HG02571 (cell line): ENCODE data around the gene NDUFS5.
"Not testable (repeated sequence)": the region's sequence is repeated elsewhere in the genome, so short reads cannot be mapped to it uniquely, and the experiment has no call there.

ENCODE experiments used
- ATAC-seq: cut with Tn5 transposase; IDR thresholded peaks from one replicate; pipeline ENCODE4 v1.9.1; 2021; ENCODE audit warnings: mild to moderate bottlenecking, moderate library complexity; ENCODE audit not compliant: unreplicated experiment

Gene NDUFS5

GRCh38 chr1:39026051-39026865 is at the start of gene NDUFS5:
TSS of gene NDUFS5 (plus strand) at chr1:39026350. CDS start at chr1:39028725, 2,375 bp downstream.
- ATAC-seq: peak; percentile 69

DNA sequence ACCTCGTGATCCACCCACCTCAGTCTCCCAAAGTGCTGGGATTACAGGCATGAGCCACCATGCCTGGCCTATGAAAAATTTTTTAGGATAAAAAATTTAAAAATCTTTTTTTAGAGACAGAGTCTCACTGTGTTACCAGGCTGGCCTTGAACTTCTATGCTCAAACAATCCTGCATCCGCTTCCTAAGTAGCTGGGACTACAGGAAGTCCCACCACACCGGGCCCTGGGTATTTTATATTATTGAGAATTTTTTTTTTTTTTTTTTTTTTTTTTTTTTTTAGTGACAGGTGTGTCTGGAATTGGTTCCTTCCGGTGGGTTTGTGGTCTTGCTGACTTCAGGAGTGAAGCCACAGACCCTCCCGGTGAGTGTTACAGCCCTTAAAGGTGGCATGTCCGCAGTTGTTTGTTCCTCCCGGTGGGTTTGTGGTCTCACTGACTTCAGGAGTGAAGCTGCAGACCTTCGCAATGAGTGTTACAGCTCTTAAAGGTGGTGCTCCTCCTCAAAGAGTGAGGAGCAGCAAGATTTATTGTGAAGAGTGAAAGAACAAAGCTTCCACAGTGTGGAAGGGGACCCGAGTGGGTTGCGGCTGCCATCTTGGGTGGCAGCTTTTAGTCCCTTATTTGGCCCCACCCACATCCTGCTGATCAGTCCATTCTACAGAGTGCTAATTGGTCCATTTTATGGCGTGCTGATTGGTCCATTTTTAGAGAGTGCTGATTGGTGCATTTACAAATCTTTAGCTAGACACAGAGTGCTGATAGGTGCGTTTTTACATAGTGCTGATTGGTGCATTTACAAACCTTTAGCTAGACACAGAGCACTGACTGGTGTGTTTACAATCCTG is 48.5 kb upstream of the NDUFS5 start:
- not testable (repeated sequence) for ATAC-seq

GRCh38 chr1:38978245-38978542 is 48.0 kb upstream of the NDUFS5 start:
- ATAC-seq: not testable (repeated sequence)

DNA sequence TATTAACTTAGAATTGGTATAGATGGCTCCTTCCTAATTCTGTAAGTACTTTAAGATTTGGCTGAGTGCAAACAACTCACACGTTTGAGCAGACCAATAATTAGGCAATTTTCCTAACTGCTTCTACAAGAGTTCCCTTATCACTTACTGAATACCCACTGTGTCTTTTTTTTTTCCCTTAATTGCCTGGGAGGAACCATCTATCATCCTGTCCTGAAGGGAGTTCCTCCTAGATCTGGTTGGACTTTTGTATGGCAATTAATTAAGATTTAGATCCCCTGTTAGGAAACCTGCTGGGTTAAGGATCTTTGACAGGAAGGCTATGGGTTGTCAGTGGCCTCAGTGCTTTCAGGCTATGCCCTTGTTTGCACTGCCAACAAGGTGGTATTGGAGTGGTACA is 46.8 kb upstream of the NDUFS5 start:
- ATAC-seq: not testable (repeated sequence)

GRCh38 chr1:38989979-38990378 is 36.2 kb upstream of the NDUFS5 start:
- ATAC-seq: no peak

- ATAC-seq: no peak
These were observed 35.8 kb upstream of the NDUFS5 start for GRCh38 chr1:38990386-38990737.

- peak; percentile 95 for ATAC-seq
These were observed 35.2 kb upstream of the NDUFS5 start, which contains the start of gene AKIRIN1 for GRCh38 chr1:38990738-38991637. TSS of gene AKIRIN1 (plus strand) at chr1:38991276. CDS start at chr1:38991381, 105 bp downstream.

GRCh38 chr1:38991638-38992411 is 34.3 kb upstream of the NDUFS5 start:
- ATAC-seq: no peak

DNA sequence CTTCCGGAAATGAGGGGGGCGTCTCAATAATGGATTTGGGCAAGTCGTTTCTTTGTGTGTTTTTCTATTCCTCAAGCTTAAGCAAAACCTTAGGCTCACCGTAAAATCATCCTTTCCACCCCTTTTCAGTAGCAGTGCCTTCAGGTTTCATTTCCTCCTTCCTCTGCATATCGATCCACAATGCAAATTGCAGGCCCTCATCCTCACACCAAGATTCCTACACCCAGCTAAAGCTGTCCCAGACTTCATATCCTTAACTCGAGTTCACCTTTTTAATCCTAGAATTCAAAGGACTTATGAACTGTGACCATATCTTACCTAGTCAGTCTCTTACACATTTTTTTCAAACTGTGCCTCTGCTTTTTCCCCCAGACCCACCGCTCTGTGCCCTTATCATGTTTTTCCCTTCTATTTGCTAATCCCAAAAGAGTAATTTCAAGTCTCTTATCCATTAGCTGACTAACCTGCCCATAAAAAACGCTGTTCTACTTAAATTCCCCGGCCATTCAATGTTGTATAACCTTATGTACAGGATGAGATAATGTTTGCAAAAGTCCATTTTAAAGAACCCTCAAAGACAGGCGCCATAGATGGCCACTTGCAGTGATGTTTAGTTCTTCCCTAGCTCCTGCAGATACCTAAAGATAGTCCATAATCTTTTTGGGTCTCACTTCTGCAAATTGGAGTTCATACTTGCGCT is 33.6 kb upstream of the NDUFS5 start:
- ATAC-seq: no peak

DNA sequence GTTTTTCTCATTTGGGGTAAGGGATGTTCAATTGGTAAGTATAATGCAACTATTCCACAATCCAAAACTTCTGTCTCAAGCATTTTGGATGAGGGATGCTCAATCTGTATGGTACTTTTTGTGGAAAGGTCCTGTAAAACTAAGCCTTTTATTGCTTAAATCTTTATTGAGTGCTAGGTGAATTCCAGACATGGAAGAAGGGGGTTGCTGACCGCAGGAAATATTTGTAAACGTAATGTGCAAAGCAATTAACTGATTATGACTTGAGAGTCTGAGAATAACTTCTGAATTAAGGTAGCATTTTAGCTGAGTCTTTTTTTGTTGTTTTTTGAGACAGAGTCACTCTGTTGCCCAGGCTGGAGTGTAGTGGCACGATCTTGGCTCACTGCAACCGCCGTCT is 32.0 kb upstream of the NDUFS5 start:
- no peak for ATAC-seq

GRCh38 chr1:38997034-38997900 is 28.9 kb upstream of the NDUFS5 start:
- ATAC-seq: no peak

DNA sequence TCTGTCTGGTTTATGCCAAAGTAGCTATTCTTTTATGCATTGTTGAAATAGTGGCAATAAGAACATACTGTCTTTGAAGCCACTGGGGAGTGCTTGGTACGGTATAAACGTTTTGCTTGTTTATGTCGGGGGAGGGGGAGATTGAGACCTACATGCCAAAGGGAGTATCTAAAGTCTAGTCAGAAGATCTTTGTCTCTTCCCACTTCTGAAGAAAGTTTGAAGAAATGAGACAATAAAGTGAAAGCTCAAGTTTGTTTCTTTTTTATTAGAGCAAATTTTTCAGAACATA is 28.3 kb upstream of the NDUFS5 start:
- no peak for ATAC-seq

DNA sequence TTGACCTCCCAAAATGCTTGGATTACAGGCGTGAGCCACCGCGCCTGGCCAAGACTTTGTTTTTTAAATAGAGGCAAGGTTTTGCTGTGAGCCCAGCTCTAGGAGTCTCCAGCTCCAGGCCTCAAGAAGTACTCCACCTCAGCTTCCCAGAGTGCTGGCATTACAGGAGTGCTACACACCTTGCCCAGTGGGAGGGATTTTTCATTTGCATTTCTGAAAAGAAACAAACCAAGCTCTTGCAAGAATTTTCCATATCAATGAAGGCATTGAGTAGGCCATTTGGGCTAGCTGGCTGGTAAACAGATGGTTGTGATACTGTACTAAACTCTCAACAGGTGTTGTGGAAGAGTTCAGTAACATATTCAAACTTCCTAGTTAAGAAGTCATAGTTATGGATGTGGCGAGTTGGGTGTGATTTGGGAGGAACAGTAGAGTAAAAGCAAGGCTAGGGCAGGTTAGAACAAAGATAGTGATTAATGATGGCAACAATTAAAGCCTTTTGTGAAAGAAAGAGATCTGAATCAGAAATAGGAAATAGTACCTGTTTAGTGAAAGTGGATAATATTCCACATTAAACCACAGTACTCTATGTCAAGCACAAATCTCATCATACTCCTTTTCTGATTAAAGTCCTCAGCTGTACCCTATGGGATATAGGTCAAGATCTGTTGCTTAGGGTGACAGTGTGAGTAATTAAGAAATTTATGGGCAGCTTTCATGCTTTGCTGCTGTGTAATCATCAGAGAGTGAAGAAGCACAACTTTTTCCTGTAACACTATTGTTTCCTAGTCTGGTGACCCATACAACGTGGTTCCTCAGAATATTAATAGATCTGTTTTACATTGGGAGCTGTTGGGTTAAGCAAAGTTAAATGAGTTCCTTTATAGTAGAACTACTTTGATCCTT is 24.4 kb upstream of the NDUFS5 start:
- ATAC-seq: no peak

GRCh38 chr1:39003281-39003680 is 22.9 kb upstream of the NDUFS5 start:
- ATAC-seq: no peak

DNA sequence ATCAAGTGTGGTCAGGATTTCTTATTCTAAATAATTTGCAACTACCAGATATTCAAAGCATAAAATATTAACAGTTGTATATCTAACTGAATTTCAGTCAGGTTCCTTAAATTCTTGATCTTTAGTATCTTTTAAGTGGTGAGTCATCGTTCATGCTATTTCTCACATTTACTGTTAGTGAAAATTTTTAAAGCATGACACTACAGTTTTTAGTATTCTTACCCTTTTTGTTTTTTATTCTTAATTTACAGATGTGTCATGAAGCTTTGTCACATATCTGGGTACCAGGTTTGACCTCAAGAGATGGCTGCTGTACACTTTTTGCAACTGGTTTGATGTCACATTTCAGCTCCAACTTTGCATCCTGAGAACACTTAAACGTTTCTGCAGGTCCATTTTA is 22.4 kb upstream of the NDUFS5 start:
- no peak for ATAC-seq

GRCh38 chr1:39006287-39006686 is 19.9 kb upstream of the NDUFS5 start:
- ATAC-seq: no peak

DNA sequence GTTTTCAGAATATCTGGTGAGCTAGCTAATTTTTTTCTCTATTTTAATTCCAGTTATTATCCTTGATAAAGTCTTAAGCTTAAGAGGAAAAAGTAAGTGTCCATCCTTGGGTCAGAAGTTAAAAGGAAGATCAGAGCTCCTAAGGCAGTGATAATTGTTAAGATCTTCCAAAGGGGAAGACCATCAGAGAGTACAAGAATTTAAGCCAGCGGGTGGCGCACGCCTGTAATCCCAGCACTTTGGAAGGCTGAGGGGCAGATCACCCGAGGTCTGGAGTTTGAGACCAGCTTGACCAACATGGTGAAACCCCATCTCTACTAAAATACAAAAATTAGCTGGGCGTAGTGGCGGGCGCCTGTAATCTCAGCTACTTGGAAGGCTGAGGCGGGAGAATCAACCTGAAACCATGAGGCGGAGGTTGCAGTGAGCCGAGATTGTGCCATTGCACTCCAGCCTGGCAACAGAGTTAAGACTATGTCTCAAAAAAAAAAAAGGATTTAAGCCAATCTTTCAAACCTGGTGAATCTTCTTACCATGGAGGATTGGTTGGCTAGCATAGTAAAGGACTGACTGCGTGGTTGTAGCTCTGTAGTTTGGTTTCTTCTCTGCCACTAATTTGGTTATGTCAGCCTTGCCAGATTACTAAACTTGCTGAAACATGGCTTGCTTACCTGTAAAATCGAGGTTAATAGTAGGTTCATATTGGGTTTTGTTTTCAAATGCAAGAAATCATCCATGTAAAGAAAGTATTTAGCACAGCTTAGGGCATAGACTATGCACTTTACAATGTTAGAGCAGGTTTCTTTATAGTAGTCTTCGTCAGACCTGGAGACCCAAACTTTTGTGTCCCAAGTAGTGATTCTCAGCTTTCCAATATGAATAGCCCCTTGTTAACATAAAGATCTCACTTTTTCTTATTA is 19.2 kb upstream of the NDUFS5 start:
- ATAC-seq: no peak
